SH-SY5Y (cell line): ENCODE measurements around the gene BMP4.

ENCODE experiments used
- GATA2 ChIP-seq: IDR thresholded peaks from 2 replicates; pipeline ENCODE4 v1.6.1; 2011; ENCODE audit warnings: mild to moderate bottlenecking, low read depth, low read length
- GATA3 ChIP-seq: IDR thresholded peaks from 2 replicates; pipeline ENCODE4 v1.6.1; 2011; ENCODE audit warnings: low read depth, mild to moderate bottlenecking, low read length, moderate library complexity

DNA sequence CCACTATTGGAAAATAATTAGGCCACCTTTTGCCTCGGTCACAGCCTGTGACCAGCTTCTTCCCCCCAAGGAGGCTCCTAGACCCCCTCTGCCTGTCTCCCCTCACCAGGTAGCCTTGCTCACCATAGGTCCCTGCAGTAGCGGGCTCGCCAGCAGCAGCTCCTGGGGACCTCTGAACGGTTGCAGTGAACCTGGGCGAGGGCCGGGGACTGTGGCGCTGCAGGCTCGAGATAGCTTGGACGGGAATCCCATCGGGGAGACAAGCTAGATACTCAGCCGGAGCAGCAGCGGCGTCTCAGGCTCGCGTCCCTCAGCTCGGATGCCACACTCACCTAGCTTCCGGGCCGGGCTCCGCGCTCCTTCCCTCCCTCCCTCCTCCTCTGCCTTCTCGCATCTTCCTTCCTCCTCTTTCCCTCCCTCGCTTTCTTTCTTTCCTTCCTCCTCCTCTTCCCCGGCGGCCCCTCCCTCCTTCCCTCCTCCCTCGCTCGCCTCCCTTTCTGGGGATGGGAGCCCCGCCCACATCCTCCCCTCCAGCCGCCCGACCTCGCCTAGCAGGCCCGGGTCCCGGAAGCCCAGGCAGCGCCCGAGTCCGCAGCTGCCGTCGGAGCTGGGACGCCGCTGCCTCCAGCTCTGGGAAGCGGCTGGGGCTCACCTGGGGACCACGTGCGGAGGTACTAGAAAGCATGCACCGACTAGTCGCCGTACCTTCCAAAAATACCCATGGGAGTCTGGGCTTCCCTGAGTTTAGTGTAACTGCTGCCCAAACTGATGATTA is at the start of gene BMP4:
- TF ChIP-seq GATA3 (no peak), GATA2 (no peak)
